ENCODE results near the gene MRPS2. TPM values are rescaled to one million over a fixed set of nuclear protein-coding genes. Genes with fewer than 3 reads are reported as not detected.

The MRPS2 gene
- total RNA-seq, 1 donor from 2014 or later = 41.7 TPM

- peak; percentile 54 for ATAC-seq (ENCODE audit: poor library complexity)
- peak; percentile 67 for DNase-seq
- intact Hi-C loops (cut with DNase I) = no loop called here
Measured at GRCh38 chr9:135479469-135480052, 20.9 kb upstream of the MRPS2 start, which contains the start of gene PPP1R26. PPP1R26 (plus strand) TSS chr9:135479782; CDS start chr9:135484511, 4,729 bp downstream.

DNA sequence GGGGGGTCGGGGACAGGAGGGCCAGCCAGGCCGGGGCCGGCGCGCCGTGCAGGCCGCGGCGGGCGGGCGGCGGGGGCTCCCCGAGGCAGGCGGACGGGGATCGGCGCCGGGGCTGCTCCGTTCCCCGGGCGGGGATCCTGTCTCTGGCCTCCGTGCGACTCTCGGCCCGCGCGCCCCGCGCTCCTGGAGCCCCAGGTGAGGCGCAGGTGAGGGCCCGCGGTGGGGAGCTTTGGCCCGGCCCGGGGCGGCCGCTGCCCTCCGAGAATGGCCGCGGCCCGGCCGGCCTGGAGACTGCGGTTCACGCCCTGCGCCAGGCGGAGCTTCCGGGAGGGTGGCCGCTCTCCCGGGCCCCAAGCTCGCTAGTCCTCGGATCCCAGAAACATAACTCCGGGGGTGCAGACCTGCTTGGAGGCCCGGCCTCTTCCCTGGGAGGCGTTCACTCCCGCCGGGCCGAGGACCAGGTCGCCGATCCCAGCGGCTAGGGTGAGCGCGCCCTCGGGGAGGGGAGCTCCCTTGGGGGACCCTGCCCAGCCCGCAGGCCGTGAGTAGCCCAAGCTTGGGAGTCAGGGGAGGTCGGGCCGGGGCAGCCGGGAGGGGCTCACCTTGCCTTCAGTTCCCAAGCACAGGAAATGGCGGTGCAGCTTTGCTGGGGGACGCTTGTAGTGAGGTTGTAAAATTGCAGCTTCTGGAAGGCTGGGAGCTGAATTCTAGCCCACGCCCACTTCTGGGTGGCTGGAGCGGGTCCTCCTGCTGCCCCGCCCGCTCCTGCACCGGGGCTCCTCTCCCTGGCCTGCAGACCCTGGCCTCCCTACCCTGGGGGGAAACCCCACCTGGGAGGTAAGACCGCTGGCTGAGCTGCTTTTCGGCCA lies 20.2 kb upstream of the MRPS2 start:
- ATAC-seq (ENCODE audit: poor library complexity) = peak; percentile 76
- no peak for DNase-seq
- intact Hi-C loops (cut with DNase I) = no loop called here

DNA sequence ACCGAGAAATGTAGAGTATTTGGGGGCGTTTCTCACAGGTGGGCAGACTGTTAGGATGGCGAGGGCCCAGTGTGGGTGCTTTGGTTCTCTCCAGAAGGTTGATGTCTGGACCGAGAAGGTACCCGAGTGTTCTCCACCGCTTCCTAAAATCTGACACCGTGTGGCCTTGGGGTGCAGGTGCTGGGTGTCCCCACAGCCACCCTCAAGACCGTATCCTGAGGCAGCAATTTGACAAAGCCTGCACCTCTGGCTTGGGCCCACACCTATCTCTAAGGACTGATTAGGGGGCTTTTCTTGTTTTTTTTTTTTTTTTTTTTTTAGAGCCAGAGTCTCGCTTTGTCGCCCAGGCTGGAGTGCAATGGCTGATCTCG lies 19.6 kb upstream of the MRPS2 start:
- ATAC-seq (ENCODE audit: poor library complexity) = no peak
- intact Hi-C loops (cut with DNase I) = no loop called here

GRCh38 chr9:135482015-135482754 lies 18.3 kb upstream of the MRPS2 start:
- DNase-seq (no peak), ATAC-seq (ENCODE audit: poor library complexity) (no peak)
- intact Hi-C loops (cut with DNase I) = no loop called here

More for the DNA sequence above, 19.6 kb upstream of the MRPS2 start:
- DNase-seq = no peak

DNA sequence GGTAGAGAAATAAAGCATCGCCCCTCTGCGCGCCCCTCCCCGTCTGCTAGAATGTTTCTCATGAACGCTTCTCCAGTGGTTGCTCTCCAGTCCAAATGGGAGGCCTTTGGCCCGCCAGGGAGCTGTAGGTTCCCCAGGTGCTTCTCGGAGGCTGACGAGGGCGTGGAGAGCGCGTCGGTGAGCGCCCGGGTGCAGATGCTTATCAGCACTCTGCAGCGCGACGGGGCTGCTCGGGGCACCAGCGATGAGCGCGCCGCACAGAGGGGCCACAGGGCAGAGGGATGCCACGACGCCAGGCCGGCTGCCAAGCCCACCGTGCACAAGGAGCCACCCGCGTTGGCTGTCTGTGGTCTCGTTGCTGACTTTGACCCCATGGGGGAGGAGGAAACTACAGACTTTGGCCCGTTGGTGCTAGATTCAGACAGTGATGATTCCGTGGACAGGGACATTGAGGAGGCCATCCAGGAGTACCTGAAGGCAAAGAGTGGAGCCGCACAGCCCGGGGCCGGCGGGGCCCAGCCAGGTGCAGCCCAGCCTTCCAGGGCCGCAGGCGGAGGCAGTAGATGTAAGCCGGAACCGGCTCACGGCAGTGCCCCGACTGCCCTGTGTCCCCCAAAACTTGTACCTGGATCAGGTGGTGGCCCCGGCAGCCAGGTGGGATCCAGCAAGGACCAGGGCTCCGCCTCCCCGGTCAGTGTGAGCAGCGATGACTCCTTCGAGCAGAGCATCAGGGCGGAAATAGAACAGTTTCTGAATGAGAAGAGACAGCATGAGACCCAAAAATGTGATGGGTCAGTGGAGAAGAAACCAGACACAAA lies 15.8 kb upstream of the MRPS2 start:
- DNase-seq (no peak), ATAC-seq (ENCODE audit: poor library complexity) (no peak)
- intact Hi-C loops (cut with DNase I) = no loop called here

DNA sequence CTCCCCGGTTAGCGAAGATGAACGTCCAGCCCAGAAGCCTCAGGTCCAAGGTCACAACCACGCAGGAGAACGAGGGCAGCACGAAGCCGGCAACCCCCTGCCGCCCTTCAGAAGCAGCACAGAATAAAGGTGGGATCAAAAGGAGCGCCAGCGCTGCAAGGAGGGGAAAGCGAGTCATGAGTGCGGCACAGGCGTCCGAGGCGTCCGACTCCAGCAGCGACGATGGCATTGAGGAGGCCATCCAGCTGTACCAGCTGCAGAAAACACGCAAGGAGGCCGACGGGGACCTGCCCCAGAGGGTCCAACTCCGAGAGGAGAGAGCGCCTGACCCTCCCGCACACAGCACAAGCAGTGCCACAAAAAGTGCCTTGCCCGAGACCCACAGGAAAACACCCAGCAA lies 15.1 kb upstream of the MRPS2 start:
- no peak for DNase-seq
- ATAC-seq (ENCODE audit: poor library complexity) = no peak
- intact Hi-C loops (cut with DNase I) = no loop called here

- ATAC-seq (ENCODE audit: poor library complexity) (no peak), DNase-seq (no peak)
- intact Hi-C loops (cut with DNase I) = no loop called here
Measured at GRCh38 chr9:135485832-135486231, 14.7 kb upstream of the MRPS2 start.

DNA sequence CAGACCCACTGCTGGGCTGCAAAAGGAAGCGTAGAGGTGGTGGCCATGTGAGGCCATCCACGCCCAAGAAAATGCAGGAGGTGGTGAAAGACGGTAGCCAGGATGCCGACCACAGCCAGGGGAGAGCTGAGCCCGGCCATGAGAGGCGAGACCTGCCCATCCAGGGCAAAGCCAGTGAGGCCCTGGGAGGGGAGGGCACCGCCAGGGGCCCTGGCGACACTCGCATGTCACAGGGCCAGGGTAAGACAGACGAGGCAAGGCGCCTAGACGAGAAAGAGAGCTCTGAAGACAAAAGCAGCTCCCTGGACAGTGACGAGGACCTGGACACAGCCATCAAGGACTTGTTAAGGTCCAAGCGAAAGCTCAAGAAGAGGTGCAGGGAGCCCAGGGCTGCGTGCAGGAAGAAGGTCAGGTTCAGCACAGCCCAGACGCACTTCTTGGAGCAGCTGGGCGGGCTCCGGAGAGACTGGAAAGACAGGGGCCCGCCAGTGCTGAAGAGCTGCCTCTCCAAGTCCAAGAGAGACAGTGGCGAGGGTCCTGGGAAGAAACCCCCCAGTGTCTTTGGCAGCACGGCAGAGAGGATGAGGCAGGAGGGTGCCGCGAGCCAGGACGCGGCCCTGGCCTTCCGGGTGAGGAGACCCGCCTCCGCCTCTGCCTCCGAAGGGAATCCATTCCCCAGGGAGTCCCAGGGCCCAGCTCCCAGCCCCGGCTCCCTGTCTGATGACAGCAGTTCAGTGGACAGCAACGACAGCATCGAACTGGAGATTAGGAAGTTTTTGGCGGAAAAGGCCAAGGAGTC lies 14.0 kb upstream of the MRPS2 start:
- DNase-seq = no peak
- no peak for ATAC-seq (ENCODE audit: poor library complexity)
- intact Hi-C loops (cut with DNase I) = no loop called here

- DNase-seq = no peak
- no peak for ATAC-seq (ENCODE audit: poor library complexity)
- intact Hi-C loops (cut with DNase I) = no loop called here
Measured at GRCh38 chr9:135487281-135488012, 13.0 kb upstream of the MRPS2 start.

DNA sequence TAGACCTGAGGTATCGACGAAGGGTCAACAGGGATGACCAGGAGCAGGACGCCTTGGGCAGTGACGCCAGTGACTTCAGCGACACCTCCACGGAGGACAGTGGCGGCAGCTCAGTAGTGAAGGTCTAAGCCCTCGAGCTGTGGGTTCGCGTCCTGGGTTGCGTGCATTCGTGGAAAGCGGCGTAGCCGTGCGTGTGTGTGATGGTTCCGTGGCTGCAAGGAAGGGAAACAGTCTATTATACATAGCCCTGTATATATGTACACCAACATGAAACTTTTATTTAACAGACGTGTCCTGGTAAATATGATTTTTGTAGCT lies 12.5 kb upstream of the MRPS2 start:
- ATAC-seq (ENCODE audit: poor library complexity) = no peak
- intact Hi-C loops (cut with DNase I) = no loop called here

DNA sequence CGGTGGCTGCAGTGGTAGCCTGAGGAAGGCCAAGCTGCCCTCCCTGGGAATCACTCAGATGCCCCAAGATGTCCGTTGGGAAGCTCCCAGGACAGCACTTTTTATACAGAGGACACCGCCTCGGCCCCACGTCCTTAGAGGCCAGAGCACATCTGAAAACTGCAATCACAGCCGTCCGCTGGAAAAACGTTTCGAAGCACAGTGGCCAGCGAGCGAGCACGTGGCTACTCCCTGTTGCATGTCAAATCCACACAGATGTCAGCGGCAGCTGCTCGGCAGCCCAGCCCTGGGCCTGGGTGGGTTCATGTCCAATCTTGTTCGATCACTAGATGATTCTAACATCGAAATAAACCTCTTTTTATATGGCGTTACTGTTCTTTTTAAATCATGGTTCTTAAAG lies 12.0 kb upstream of the MRPS2 start:
- intact Hi-C loops (cut with DNase I) = no loop called here
- DNase-seq = no peak
- ATAC-seq (ENCODE audit: poor library complexity) = no peak

More for the DNA sequence above, 12.5 kb upstream of the MRPS2 start:
- DNase-seq = no peak

GRCh38 chr9:135489188-135489906 lies 11.1 kb upstream of the MRPS2 start:
- intact Hi-C loops (cut with DNase I) = no loop called here
- DNase-seq (no peak), ATAC-seq (ENCODE audit: poor library complexity) (no peak)

DNA sequence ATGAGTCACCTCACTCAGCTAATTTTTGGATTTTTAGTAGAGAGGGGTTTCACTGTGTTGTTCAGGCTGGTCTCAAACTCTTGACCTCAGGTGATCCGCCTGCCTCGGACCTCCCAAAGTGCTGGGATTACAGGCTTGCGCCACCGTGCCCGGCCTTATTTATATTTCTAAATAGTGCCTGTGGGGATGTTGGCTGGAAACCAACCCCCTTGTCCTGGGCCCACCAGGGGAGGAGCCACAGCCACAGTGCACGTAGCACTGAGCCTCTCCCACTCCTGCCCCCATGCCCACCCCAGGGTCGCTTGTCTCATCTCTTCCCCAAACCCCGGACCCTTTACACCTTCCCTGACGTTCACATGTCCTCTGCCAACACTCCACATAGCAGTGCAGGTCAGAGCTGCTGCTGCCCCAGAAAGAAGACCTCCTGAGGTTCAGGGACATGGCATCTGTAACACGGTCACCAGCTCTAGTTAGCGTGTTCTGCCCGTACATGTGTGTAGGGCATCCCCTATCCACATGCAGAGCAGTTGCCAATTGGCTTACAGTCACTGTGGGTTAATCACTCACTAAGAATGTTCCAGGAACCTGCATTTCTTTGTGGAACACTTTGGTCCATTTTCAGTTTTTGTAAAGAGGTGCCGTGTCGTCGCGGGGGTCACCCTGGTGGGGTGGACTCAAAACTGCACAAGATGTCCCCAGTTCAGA lies 10.2 kb upstream of the MRPS2 start:
- DNase-seq (no peak), ATAC-seq (ENCODE audit: poor library complexity) (no peak)
- intact Hi-C loops (cut with DNase I) = no loop called here

DNA sequence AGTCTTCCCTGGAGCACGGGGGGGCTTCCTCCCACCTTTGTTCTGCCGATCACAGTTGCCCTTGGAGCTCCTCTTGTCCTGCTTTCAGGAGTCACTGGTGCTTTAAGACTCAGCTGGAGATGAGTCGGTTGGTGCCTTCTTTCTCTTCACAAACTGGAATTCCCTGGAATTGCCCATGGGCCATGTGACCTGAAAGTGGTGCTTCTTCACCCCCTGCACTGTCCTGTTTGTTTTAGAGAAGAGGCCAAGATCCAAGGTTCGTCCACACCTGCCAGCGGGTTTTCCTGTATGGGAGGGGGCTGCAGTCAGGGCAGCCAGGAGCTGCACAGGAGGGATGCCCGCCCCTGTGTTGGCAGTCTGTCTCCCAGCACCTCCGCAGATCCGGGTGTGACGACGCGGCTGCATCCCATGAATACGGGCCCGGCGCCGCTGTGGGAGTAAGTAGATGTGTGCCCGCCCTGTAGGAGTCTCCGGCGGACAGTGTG lies 9.5 kb upstream of the MRPS2 start:
- ATAC-seq (ENCODE audit: poor library complexity) = no peak

GRCh38 chr9:135491764-135492163 lies 8.7 kb upstream of the MRPS2 start:
- no peak for DNase-seq
- ATAC-seq (ENCODE audit: poor library complexity) = no peak
- intact Hi-C loops (cut with DNase I) = no loop called here

More for the DNA sequence above, 9.5 kb upstream of the MRPS2 start:
- intact Hi-C loops (cut with DNase I) = no loop called here
- DNase-seq = no peak
